Lung (tissue), 12 donors: Measurements from ENCODE around the gene PRKAR1B. TPM values are rescaled to one million over a fixed set of nuclear protein-coding genes. Genes with fewer than 3 reads are reported as not detected.

Source experiments
- ATAC-seq: fragments of 200-7000 bp; cut with Tn5 transposase; one replicate; pipeline ENCODE4 v1.9.1; 2020; ENCODE audit warnings: moderate number of reproducible peaks; ENCODE audit not compliant: insufficient read depth, low FRiP score
- DNase-seq, 3 donors: peaks; one replicate each; pipeline ENCODE4 v3.0.0-alpha.2; 2013 to 2017
- H3K27ac ChIP-seq, 2 donors: one replicate each; pipeline ENCODE4 v1.5.1; 2013; ENCODE audit warnings: mild to moderate bottlenecking in 2 of 2, moderate library complexity in 2 of 2, control low read depth in 1 of 2, inconsistent platforms in 1 of 2, low read depth in 1 of 2, low read length in 1 of 2
- H3K27me3 ChIP-seq, 3 donors: one replicate each; pipeline ENCODE4 v1.5.1; 2013; ENCODE audit warnings: low read length in 2 of 3; ENCODE audit not compliant: control insufficient read depth in 3 of 3, insufficient read depth in 3 of 3
- H3K36me3 ChIP-seq, 4 donors: one replicate each; pipeline ENCODE4 v1.5.1; 2013; ENCODE audit warnings: low read length in 4 of 4, mild to moderate bottlenecking in 1 of 4, moderate library complexity in 1 of 4; ENCODE audit not compliant: control insufficient read depth in 4 of 4, insufficient read depth in 4 of 4
- H3K4me1 ChIP-seq, 5 donors: one replicate each; pipeline ENCODE4 v1.5.1; 2013; ENCODE audit warnings: low read length in 5 of 5, mild to moderate bottlenecking in 2 of 5, moderate library complexity in 1 of 5; ENCODE audit not compliant: control insufficient read depth in 5 of 5, insufficient read depth in 5 of 5
- H3K4me3 ChIP-seq: one replicate; pipeline ENCODE4 v1.5.1; 2013; ENCODE audit warnings: mild to moderate bottlenecking, control low read depth, moderate library complexity
- H3K9ac ChIP-seq, 2 donors: one replicate each; pipeline ENCODE4 v1.5.1; 2013; ENCODE audit warnings: low read length in 2 of 2, control low read depth in 1 of 2; ENCODE audit not compliant: insufficient read depth in 1 of 2
- H3K9me3 ChIP-seq, 4 donors: one replicate each; pipeline ENCODE4 v1.5.1; 2013; ENCODE audit warnings: low read length in 3 of 4, mild to moderate bottlenecking in 1 of 4, moderate library complexity in 1 of 4; ENCODE audit not compliant: control insufficient read depth in 4 of 4, insufficient read depth in 3 of 4
- WGBS, 2 donors: extraction: QIAGEN DNeasy Blood & Tissue Kit; methylation state at CpG; one replicate each; pipeline ENCODE4 v1.1.7; 2013; 5-methylcytosine and 5-hydroxymethylcytosine counted together
- polyA plus RNA-seq, 2 donors: library from polyadenylated mRNA; stranded (reverse); fragments of 200-250 nt; gene quantifications; one replicate each; pipeline ENCODE4 v1.2.1, GENCODE V29; 2013
- total RNA-seq, 2 donors: library from RNA; depleted of rRNA in 1 of 2; stranded (reverse); fragments of >200 nt in 1 of 2; gene quantifications; one replicate each; pipeline ENCODE4 v1.2.1, GENCODE V29; 2014 to 2021
- TF ChIP-seq, protein P1 (sequence below): IDR thresholded peaks from 2 replicates; pipeline ENCODE4 v1.5.1; 2012; ENCODE audit warnings: mild to moderate bottlenecking; ENCODE audit errors: control extremely low read depth, extremely low read depth
- donor health status: control.
- donor health status: control.
- donor health status: Bipolar disorder and iron deficiency.
- donor health status: healthy.
- donor health status: DM: yes; HTN: yes; CAD: no.

The PRKAR1B gene
- total and polyA plus RNA-seq, 4 donors = 11.3 to 32.0 (median 16.3) TPM

GRCh38 chr7:635227-635626, 91.9 kb downstream of the PRKAR1B start:
- ATAC-seq (no peak), DNase-seq (no peak)
- Histone ChIP-seq H3K4me1 (no peaks in the 10 kb centered on the region), H3K27me3 (no peaks in the 10 kb centered on the region), H3K9me3 (no peaks in the 10 kb centered on the region), H3K4me3 (no peak overlapping the region), H3K36me3 (no peaks in the 10 kb centered on the region), H3K9ac (no peak overlapping the region), H3K27ac (no peak overlapping the region)
- WGBS, 2 donors = 94% methylated on average over 12 of the region's 12 CpGs
- TF ChIP-seq, protein P1, sequence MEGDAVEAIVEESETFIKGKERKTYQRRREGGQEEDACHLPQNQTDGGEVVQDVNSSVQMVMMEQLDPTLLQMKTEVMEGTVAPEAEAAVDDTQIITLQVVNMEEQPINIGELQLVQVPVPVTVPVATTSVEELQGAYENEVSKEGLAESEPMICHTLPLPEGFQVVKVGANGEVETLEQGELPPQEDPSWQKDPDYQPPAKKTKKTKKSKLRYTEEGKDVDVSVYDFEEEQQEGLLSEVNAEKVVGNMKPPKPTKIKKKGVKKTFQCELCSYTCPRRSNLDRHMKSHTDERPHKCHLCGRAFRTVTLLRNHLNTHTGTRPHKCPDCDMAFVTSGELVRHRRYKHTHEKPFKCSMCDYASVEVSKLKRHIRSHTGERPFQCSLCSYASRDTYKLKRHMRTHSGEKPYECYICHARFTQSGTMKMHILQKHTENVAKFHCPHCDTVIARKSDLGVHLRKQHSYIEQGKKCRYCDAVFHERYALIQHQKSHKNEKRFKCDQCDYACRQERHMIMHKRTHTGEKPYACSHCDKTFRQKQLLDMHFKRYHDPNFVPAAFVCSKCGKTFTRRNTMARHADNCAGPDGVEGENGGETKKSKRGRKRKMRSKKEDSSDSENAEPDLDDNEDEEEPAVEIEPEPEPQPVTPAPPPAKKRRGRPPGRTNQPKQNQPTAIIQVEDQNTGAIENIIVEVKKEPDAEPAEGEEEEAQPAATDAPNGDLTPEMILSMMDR = no peak

DNA sequence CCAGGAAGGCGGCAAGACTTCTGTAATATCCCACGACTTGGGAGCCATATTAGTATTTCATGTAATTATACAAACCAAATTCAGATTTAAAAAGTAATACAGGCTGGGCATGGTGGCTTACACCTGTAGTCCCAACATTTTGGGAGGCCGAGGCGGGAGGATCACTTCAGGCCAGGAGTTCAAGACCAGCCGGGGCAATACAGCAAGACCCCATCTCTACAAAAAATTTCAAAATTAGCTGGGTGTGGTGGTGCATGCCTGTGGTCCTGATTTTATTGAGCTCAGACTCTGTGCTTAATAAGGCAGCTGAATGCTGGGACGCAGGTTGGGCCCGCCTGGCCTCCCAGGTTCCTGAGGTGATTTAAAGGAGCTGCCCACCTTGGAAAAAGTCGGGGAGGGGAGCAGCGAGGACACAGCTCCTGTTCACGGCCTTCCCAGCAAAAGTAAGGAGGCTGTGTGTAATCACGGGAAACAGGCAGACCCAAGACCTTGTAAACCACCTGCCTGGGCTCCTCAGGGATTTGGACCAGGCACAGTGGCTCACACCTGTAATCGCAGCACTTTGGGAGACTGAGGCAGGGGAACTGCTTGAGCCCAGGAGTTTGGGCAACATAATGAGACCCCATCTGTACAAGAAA, 93.6 kb downstream of the PRKAR1B start:
- Histone ChIP-seq H3K36me3 (no peaks in the 10 kb centered on the region), H3K27me3 (no peaks in the 10 kb centered on the region), H3K27ac (no peak overlapping the region), H3K4me3 (no peak overlapping the region), H3K4me1 (no peaks in the 10 kb centered on the region), H3K9me3 (no peaks in the 10 kb centered on the region), H3K9ac (no peak overlapping the region)
- no peak for DNase-seq
- WGBS, 2 donors = 95 to 97% methylated on average over 12 of the region's 12 CpGs
- TF ChIP-seq, protein P1 = no peak
- ATAC-seq = no peak

GRCh38 chr7:632831-633210, 94.3 kb downstream of the PRKAR1B start:
- Histone ChIP-seq H3K9me3 (no peaks in the 10 kb centered on the region), H3K4me3 (no peak overlapping the region), H3K27me3 (no peaks in the 10 kb centered on the region), H3K27ac (no peak overlapping the region), H3K9ac (no peak overlapping the region), H3K36me3 (no peaks in the 10 kb centered on the region), H3K4me1 (no peaks in the 10 kb centered on the region)
- WGBS, 2 donors = 91 to 95% methylated on average over 23 of the region's 23 CpGs
- DNase-seq (no peak), ATAC-seq (no peak)
- TF ChIP-seq, protein P1 = no peak
